ENCODE measurements around the gene AASDH. TPM values are rescaled to one million over a fixed set of nuclear protein-coding genes. Genes with fewer than 3 reads are reported as not detected.

The AASDH gene
- total RNA-seq, 1 experiment from 2014 or later: 5.4 TPM

DNA sequence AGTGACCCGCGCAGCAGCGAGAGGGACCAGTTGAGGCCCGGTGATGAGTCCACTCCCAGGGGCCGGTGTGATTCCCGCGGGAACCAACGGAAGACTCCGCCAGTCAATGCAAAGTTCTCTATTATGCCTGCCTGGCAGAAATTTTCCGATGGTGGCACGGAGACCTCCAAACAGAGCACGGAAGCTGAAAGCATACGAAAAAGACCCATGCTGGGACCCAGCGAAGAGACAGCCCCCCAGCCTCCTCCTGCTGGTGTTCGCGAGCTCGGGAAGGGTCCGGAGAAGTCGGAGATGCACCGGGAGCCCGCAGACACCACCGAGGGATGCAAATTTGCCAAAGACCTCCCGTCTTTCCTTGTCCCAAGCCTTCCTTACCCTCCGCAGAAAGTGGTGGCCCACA, 71.7 kb downstream of the AASDH start:
- Histone ChIP-seq H3K27me3 (ENCODE audit: control insufficient read depth, insufficient read depth, low read length) (no peaks in the 10 kb centered on the region), H3K9me3 (ENCODE audit: control insufficient read depth, insufficient read depth, low read depth, low read length) (no peaks in the 10 kb centered on the region), H3K36me3 (ENCODE audit: control insufficient read depth, insufficient read depth, low read length) (no peaks in the 10 kb centered on the region), H3K4me3 (ENCODE audit: low read depth in 2 of 2, low read length in 2 of 2) (no peak overlapping the region), H3K4me1 (ENCODE audit: control insufficient read depth, insufficient read depth, low read length) (no peaks in the 10 kb centered on the region), H3K27ac (ENCODE audit: low read length) (no peak overlapping the region)
- no peak for TF ChIP-seq SIN3A (IDR thresholded peaks at IDR 0.05; ENCODE audit: borderline replicate concordance, insufficient read depth, low read depth, low read length)
- TF ChIP-seq TCF7L2 (IDR thresholded peaks at IDR 0.05; ENCODE audit: low read depth, low read length): no peak
- TF ChIP-seq, protein P1, sequence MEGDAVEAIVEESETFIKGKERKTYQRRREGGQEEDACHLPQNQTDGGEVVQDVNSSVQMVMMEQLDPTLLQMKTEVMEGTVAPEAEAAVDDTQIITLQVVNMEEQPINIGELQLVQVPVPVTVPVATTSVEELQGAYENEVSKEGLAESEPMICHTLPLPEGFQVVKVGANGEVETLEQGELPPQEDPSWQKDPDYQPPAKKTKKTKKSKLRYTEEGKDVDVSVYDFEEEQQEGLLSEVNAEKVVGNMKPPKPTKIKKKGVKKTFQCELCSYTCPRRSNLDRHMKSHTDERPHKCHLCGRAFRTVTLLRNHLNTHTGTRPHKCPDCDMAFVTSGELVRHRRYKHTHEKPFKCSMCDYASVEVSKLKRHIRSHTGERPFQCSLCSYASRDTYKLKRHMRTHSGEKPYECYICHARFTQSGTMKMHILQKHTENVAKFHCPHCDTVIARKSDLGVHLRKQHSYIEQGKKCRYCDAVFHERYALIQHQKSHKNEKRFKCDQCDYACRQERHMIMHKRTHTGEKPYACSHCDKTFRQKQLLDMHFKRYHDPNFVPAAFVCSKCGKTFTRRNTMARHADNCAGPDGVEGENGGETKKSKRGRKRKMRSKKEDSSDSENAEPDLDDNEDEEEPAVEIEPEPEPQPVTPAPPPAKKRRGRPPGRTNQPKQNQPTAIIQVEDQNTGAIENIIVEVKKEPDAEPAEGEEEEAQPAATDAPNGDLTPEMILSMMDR (IDR thresholded peaks at IDR 0.05): no peak
- no peak for TF ChIP-seq POLR2AphosphoS5 (IDR thresholded peaks at IDR 0.05; ENCODE audit: low read depth, low read length)
- TF ChIP-seq, protein P2, sequence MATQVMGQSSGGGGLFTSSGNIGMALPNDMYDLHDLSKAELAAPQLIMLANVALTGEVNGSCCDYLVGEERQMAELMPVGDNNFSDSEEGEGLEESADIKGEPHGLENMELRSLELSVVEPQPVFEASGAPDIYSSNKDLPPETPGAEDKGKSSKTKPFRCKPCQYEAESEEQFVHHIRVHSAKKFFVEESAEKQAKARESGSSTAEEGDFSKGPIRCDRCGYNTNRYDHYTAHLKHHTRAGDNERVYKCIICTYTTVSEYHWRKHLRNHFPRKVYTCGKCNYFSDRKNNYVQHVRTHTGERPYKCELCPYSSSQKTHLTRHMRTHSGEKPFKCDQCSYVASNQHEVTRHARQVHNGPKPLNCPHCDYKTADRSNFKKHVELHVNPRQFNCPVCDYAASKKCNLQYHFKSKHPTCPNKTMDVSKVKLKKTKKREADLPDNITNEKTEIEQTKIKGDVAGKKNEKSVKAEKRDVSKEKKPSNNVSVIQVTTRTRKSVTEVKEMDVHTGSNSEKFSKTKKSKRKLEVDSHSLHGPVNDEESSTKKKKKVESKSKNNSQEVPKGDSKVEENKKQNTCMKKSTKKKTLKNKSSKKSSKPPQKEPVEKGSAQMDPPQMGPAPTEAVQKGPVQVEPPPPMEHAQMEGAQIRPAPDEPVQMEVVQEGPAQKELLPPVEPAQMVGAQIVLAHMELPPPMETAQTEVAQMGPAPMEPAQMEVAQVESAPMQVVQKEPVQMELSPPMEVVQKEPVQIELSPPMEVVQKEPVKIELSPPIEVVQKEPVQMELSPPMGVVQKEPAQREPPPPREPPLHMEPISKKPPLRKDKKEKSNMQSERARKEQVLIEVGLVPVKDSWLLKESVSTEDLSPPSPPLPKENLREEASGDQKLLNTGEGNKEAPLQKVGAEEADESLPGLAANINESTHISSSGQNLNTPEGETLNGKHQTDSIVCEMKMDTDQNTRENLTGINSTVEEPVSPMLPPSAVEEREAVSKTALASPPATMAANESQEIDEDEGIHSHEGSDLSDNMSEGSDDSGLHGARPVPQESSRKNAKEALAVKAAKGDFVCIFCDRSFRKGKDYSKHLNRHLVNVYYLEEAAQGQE (IDR thresholded peaks at IDR 0.05; ENCODE audit: insufficient read depth in 1 of 2, low read depth in 2 of 2, low read length in 1 of 2): no peak
- BruUV-seq (replicated peaks): no TSS peak
- CTCF ChIA-PET: no interaction called here
- no peak for DNase-seq (ENCODE audit: low read depth, low spot score)
- no peak for ATAC-seq
- POLR2A ChIA-PET: no interaction called here
- in situ Hi-C loops (cut with HindIII; ENCODE audit: low pct_unique_long_range_greater_than_20kb, low sequenced_read_pairs): no loop called here
- intact Hi-C loops (cut with micrococcal nuclease; ENCODE audit: unreplicated experiment): no loop called here

DNA sequence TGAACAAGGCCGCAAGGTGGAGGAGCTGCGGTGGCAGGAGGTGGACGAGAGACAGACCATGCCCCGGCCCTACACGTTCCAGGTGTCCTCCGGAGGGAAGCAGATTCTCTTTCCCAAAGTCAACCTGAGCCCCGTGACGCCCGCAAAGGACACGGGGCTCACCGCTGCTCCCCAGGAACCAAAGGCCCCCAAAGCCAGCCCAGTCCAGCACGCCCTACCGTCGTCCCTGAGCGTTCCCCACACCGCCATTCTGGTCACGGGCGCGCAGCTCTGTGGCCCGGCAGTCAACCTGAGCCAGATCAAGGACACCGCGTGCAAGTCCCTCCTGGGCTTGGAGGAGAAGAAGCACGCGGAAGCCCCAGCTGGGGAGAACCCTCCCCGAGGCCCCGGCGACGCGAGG, 72.2 kb downstream of the AASDH start:
- CTCF ChIA-PET: no interaction called here
- no peaks in the 10 kb centered on the region for H3K4me1 ChIP-seq (ENCODE audit: control insufficient read depth, insufficient read depth, low read length)
- no peak overlapping the region for H3K4me3 ChIP-seq (ENCODE audit: low read depth in 2 of 2, low read length in 2 of 2)
- H3K36me3 ChIP-seq (ENCODE audit: control insufficient read depth, insufficient read depth, low read length): no peaks in the 10 kb centered on the region
- ATAC-seq (no peak), DNase-seq (ENCODE audit: low read depth, low spot score) (no peak)
- TF ChIP-seq, protein P2 (IDR thresholded peaks at IDR 0.05; ENCODE audit: insufficient read depth in 1 of 2, low read depth in 2 of 2, low read length in 1 of 2): no peak
- no peak for TF ChIP-seq POLR2AphosphoS5 (IDR thresholded peaks at IDR 0.05; ENCODE audit: low read depth, low read length)
- POLR2A ChIA-PET: no interaction called here
- no peaks in the 10 kb centered on the region for H3K27me3 ChIP-seq (ENCODE audit: control insufficient read depth, insufficient read depth, low read length)
- intact Hi-C loops (cut with micrococcal nuclease; ENCODE audit: unreplicated experiment): no loop called here
- BruUV-seq (replicated peaks): no TSS peak
- in situ Hi-C loops (cut with HindIII; ENCODE audit: low pct_unique_long_range_greater_than_20kb, low sequenced_read_pairs): no loop called here
- no peak overlapping the region for H3K27ac ChIP-seq (ENCODE audit: low read length)
- H3K9me3 ChIP-seq (ENCODE audit: control insufficient read depth, insufficient read depth, low read depth, low read length): no peaks in the 10 kb centered on the region

Data from Panc1 (cell line).